GM23338 (cell line): ENCODE measurements around the gene AQP7. TPM values are rescaled to one million over a fixed set of nuclear protein-coding genes. Genes with fewer than 3 reads are reported as not detected.

Source experiments
- ATAC-seq: fragments of 200-7000 bp; cut with Tn5 transposase; 3 replicates; pipeline ENCODE4 v1.9.1; 2020
- DNase-seq: peaks from one replicate; pipeline ENCODE4 v3.0.0-alpha.2; 2015; ENCODE audit warnings: low spot score
- H2AFZ ChIP-seq: fragments of 200-600 bp; sonication (generic); 2 replicates; pipeline ENCODE4 v1.8.0; 2016; ENCODE audit warnings: antibody characterized with exemption, mild to moderate bottlenecking, moderate library complexity
- H3F3A ChIP-seq: fragments of 200-600 bp; sonication (generic); replicated peaks from 2 replicates; pipeline ENCODE4 v1.8.0; 2017; ENCODE audit warnings: antibody characterized with exemption, mixed run types, low read depth
- H3K27ac ChIP-seq: fragments of 200-600 bp; sonication (generic); 2 replicates; pipeline ENCODE4 v1.6.1; 2016; ENCODE audit warnings: low read depth
- H3K27me3 ChIP-seq: fragments of 200-600 bp; sonication (generic); 2 replicates; pipeline ENCODE4 v1.8.0; 2016; ENCODE audit warnings: mild to moderate bottlenecking, mixed run types, moderate library complexity; ENCODE audit not compliant: insufficient read depth
- H3K36me3 ChIP-seq: fragments of 200-600 bp; sonication (generic); 2 replicates; pipeline ENCODE4 v1.8.0; 2016; ENCODE audit warnings: mild to moderate bottlenecking; ENCODE audit not compliant: insufficient read depth
- H3K4me1 ChIP-seq: fragments of 200-600 bp; sonication (generic); 2 replicates; pipeline ENCODE4 v1.8.0; 2016; ENCODE audit warnings: mild to moderate bottlenecking, moderate library complexity; ENCODE audit not compliant: insufficient read depth
- H3K4me2 ChIP-seq: fragments of 200-600 bp; sonication (generic); 2 replicates; pipeline ENCODE4 v1.7.1; 2017; ENCODE audit warnings: mixed run types
- H3K4me3 ChIP-seq: fragments of 200-600 bp; sonication (generic); 2 replicates; pipeline ENCODE4 v1.6.1; 2016; ENCODE audit warnings: mixed run types
- H3K79me2 ChIP-seq: fragments of 200-600 bp; sonication (generic); replicated peaks from 2 replicates; pipeline ENCODE4 v1.8.0; 2017; ENCODE audit warnings: mild to moderate bottlenecking; ENCODE audit not compliant: insufficient read depth
- H3K9me2 ChIP-seq: fragments of 200-600 bp; sonication (generic); 2 replicates; pipeline ENCODE4 v1.8.0; 2017; ENCODE audit not compliant: insufficient read depth
- H4K20me1 ChIP-seq: fragments of 200-600 bp; sonication (generic); replicated peaks from 2 replicates; pipeline ENCODE4 v1.8.0; 2017; ENCODE audit warnings: mild to moderate bottlenecking; ENCODE audit not compliant: insufficient read depth
- H3K27ac Mint-ChIP-seq: 2 replicates; pipeline ENCODE4 v1.8.0; 2020; ENCODE audit warnings: inconsistent platforms, mild to moderate bottlenecking, moderate library complexity, mixed read lengths
- H3K27me3 Mint-ChIP-seq: 3 replicates; pipeline ENCODE4 v1.8.0; 2022; ENCODE audit warnings: low read depth, mild to moderate bottlenecking, moderate library complexity, mixed read lengths, inconsistent platforms; ENCODE audit not compliant: insufficient read depth, poor library complexity
- H3K36me3 Mint-ChIP-seq: 3 replicates; pipeline ENCODE4 v1.8.0; 2021; ENCODE audit warnings: low read depth, mild to moderate bottlenecking, inconsistent platforms, moderate library complexity, mixed read lengths
- H3K4me1 Mint-ChIP-seq: 3 replicates; pipeline ENCODE4 v1.8.0; 2020; ENCODE audit warnings: mild to moderate bottlenecking, inconsistent platforms, mixed read lengths
- H3K4me3 Mint-ChIP-seq: 3 replicates; pipeline ENCODE4 v1.8.0; 2021; ENCODE audit warnings: moderate library complexity, mild to moderate bottlenecking, inconsistent platforms, mixed read lengths
- H3K9me3 Mint-ChIP-seq: 3 replicates; pipeline ENCODE4 v1.8.0; 2020; ENCODE audit warnings: moderate library complexity, mild to moderate bottlenecking, inconsistent platforms, mixed read lengths
- CREB1 ChIP-seq: fragments of 250-450 bp; sonication (Bioruptor Pico); IDR thresholded peaks from 2 replicates; pipeline ENCODE4 v1.5.0; 2020; ENCODE audit warnings: low read depth, mild to moderate bottlenecking, moderate library complexity
- EZH2 ChIP-seq: fragments of 200-600 bp; sonication (generic); IDR thresholded peaks from one replicate; pipeline ENCODE4 v1.8.0; 2017; ENCODE audit warnings: antibody characterized with exemption, mild to moderate bottlenecking, low read depth; ENCODE audit not compliant: unreplicated experiment
- EZH2phosphoT487 ChIP-seq: fragments of 200-600 bp; sonication (generic); IDR thresholded peaks from one replicate; pipeline ENCODE4 v1.8.1; 2018; ENCODE audit warnings: antibody characterized with exemption; ENCODE audit not compliant: unreplicated experiment
- JUNB ChIP-seq: IDR thresholded peaks from one replicate; pipeline ENCODE4 v1.6.1; 2016; ENCODE audit warnings: antibody characterized with exemption; ENCODE audit not compliant: unreplicated experiment
- NANOG ChIP-seq: IDR thresholded peaks from 2 replicates; pipeline ENCODE4 v1.6.1; 2016; ENCODE audit warnings: antibody characterized with exemption, borderline replicate concordance
- POLR2AphosphoS5 ChIP-seq: IDR thresholded peaks from 2 replicates; pipeline ENCODE4 v1.6.1; 2016; ENCODE audit warnings: antibody characterized with exemption, low read depth
- STAT1 ChIP-seq: IDR thresholded peaks from one replicate; pipeline ENCODE4 v1.6.1; 2016; ENCODE audit warnings: antibody characterized with exemption; ENCODE audit not compliant: unreplicated experiment
- ZNF114 ChIP-seq: fragments of 250-450 bp; sonication (Bioruptor Pico); IDR thresholded peaks from 2 replicates; pipeline ENCODE4 v1.5.0; 2020; ENCODE audit warnings: mild to moderate bottlenecking, moderate library complexity
- ZNF331 ChIP-seq: fragments of 250-450 bp; sonication (Bioruptor Pico); IDR thresholded peaks from 2 replicates; pipeline ENCODE4 v1.5.0; 2020; ENCODE audit warnings: low read depth, mild to moderate bottlenecking, moderate library complexity
- polyA plus RNA-seq: library from polyadenylated mRNA; unstranded; fragments of >200 nt; fragmentation: Nextera tagmentation; extraction: Ambion mirVana; gene quantifications from 2 replicates; pipeline ENCODE4 v1.2.1, GENCODE V29; 2016
- total RNA-seq: library from RNA; depleted of rRNA; stranded (reverse); fragments of >200 nt; shearing (Covaris generic); gene quantifications from 2 replicates; pipeline ENCODE4 v1.2.3, GENCODE V29; 2014
- TF ChIP-seq, protein P1 (sequence below): fragments of 250-450 bp; sonication (Bioruptor Pico); IDR thresholded peaks from 2 replicates; pipeline ENCODE4 v1.5.0; 2020; ENCODE audit warnings: mild to moderate bottlenecking, moderate library complexity
- TF ChIP-seq, protein P2 (sequence below): IDR thresholded peaks from one replicate; pipeline ENCODE4 v1.6.1; 2018; ENCODE audit warnings: antibody characterized with exemption; ENCODE audit not compliant: unreplicated experiment
- TF ChIP-seq, protein P3 (sequence below), 2 experiments: fragments of 200-600 bp in 1 of 2; sonication (generic) in 1 of 2; conservative IDR thresholded peaks; 2 replicates each; pipeline versions ENCODE4 v1.5.1 to v1.6.1; 2016 to 2017; ENCODE audit warnings: antibody characterized with exemption in 2 of 2, low read depth in 2 of 2, mild to moderate bottlenecking in 2 of 2, moderate library complexity in 1 of 2
- TF ChIP-seq, protein P4 (sequence below): IDR thresholded peaks from 2 replicates; pipeline ENCODE4 v1.6.1; 2016; ENCODE audit warnings: antibody characterized with exemption

Gene AQP7
- total and polyA plus RNA-seq, 2 experiments from 2014 or later = not detected

DNA sequence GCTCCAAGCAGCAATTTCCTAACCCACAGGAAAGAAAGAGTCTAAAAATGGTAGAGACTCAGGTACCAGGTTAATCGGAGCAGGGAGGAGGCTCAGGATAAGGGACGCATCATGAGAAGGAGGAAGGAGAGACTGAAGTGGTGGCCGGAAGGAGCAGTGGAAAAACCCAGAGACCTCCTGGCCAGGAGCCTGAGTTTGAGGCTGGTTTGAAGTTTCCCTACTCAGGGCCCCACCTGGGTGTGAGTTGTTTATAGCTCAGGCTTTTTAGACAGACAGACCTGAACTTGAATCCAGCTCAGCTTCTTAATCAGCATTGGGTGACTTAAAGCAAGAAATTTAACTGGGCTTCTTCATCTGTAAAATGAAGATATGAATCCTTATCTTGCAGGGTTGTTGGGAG lies 11.9 kb upstream of the AQP7 start:
- TF ChIP-seq ZNF331 = no peak
- no peak for TF ChIP-seq JUNB
- TF ChIP-seq ZNF114 (CRISPR knock-in tag) = no peak
- no peak for TF ChIP-seq EZH2phosphoT487
- TF ChIP-seq POLR2AphosphoS5 = no peak
- TF ChIP-seq EZH2 = no peak
- TF ChIP-seq STAT1 = no peak
- TF ChIP-seq, protein P1, sequence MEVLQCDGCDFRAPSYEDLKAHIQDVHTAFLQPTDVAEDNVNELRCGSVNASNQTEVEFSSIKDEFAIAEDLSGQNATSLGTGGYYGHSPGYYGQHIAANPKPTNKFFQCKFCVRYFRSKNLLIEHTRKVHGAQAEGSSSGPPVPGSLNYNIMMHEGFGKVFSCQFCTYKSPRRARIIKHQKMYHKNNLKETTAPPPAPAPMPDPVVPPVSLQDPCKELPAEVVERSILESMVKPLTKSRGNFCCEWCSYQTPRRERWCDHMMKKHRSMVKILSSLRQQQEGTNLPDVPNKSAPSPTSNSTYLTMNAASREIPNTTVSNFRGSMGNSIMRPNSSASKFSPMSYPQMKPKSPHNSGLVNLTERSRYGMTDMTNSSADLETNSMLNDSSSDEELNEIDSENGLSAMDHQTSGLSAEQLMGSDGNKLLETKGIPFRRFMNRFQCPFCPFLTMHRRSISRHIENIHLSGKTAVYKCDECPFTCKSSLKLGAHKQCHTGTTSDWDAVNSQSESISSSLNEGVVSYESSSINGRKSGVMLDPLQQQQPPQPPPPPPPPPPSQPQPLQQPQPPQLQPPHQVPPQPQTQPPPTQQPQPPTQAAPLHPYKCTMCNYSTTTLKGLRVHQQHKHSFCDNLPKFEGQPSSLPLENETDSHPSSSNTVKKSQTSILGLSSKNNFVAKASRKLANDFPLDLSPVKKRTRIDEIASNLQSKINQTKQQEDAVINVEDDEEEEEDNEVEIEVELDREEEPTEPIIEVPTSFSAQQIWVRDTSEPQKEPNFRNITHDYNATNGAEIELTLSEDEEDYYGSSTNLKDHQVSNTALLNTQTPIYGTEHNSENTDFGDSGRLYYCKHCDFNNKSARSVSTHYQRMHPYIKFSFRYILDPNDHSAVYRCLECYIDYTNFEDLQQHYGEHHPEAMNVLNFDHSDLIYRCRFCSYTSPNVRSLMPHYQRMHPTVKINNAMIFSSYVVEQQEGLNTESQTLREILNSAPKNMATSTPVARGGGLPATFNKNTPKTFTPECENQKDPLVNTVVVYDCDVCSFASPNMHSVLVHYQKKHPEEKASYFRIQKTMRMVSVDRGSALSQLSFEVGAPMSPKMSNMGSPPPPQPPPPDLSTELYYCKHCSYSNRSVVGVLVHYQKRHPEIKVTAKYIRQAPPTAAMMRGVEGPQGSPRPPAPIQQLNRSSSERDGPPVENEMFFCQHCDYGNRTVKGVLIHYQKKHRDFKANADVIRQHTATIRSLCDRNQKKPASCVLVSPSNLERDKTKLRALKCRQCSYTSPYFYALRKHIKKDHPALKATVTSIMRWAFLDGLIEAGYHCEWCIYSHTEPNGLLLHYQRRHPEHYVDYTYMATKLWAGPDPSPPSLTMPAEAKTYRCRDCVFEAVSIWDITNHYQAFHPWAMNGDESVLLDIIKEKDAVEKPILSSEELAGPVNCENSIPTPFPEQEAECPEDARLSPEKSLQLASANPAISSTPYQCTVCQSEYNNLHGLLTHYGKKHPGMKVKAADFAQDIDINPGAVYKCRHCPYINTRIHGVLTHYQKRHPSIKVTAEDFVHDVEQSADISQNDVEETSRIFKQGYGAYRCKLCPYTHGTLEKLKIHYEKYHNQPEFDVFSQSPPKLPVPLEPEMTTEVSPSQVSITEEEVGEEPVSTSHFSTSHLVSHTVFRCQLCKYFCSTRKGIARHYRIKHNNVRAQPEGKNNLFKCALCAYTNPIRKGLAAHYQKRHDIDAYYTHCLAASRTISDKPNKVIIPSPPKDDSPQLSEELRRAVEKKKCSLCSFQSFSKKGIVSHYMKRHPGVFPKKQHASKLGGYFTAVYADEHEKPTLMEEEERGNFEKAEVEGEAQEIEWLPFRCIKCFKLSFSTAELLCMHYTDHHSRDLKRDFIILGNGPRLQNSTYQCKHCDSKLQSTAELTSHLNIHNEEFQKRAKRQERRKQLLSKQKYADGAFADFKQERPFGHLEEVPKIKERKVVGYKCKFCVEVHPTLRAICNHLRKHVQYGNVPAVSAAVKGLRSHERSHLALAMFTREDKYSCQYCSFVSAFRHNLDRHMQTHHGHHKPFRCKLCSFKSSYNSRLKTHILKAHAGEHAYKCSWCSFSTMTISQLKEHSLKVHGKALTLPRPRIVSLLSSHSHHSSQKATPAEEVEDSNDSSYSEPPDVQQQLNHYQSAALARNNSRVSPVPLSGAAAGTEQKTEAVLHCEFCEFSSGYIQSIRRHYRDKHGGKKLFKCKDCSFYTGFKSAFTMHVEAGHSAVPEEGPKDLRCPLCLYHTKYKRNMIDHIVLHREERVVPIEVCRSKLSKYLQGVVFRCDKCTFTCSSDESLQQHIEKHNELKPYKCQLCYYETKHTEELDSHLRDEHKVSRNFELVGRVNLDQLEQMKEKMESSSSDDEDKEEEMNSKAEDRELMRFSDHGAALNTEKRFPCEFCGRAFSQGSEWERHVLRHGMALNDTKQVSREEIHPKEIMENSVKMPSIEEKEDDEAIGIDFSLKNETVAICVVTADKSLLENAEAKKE (CRISPR knock-in tag) = no peak
- TF ChIP-seq, protein P2, sequence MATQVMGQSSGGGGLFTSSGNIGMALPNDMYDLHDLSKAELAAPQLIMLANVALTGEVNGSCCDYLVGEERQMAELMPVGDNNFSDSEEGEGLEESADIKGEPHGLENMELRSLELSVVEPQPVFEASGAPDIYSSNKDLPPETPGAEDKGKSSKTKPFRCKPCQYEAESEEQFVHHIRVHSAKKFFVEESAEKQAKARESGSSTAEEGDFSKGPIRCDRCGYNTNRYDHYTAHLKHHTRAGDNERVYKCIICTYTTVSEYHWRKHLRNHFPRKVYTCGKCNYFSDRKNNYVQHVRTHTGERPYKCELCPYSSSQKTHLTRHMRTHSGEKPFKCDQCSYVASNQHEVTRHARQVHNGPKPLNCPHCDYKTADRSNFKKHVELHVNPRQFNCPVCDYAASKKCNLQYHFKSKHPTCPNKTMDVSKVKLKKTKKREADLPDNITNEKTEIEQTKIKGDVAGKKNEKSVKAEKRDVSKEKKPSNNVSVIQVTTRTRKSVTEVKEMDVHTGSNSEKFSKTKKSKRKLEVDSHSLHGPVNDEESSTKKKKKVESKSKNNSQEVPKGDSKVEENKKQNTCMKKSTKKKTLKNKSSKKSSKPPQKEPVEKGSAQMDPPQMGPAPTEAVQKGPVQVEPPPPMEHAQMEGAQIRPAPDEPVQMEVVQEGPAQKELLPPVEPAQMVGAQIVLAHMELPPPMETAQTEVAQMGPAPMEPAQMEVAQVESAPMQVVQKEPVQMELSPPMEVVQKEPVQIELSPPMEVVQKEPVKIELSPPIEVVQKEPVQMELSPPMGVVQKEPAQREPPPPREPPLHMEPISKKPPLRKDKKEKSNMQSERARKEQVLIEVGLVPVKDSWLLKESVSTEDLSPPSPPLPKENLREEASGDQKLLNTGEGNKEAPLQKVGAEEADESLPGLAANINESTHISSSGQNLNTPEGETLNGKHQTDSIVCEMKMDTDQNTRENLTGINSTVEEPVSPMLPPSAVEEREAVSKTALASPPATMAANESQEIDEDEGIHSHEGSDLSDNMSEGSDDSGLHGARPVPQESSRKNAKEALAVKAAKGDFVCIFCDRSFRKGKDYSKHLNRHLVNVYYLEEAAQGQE = no peak
- TF ChIP-seq, protein P3, sequence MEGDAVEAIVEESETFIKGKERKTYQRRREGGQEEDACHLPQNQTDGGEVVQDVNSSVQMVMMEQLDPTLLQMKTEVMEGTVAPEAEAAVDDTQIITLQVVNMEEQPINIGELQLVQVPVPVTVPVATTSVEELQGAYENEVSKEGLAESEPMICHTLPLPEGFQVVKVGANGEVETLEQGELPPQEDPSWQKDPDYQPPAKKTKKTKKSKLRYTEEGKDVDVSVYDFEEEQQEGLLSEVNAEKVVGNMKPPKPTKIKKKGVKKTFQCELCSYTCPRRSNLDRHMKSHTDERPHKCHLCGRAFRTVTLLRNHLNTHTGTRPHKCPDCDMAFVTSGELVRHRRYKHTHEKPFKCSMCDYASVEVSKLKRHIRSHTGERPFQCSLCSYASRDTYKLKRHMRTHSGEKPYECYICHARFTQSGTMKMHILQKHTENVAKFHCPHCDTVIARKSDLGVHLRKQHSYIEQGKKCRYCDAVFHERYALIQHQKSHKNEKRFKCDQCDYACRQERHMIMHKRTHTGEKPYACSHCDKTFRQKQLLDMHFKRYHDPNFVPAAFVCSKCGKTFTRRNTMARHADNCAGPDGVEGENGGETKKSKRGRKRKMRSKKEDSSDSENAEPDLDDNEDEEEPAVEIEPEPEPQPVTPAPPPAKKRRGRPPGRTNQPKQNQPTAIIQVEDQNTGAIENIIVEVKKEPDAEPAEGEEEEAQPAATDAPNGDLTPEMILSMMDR (conservative IDR thresholded peaks at IDR 0.05; ENCODE audit: low read depth in 2 of 2) = no peak
- TF ChIP-seq CREB1 (CRISPR knock-in tag) = no peak
- TF ChIP-seq, protein P4, sequence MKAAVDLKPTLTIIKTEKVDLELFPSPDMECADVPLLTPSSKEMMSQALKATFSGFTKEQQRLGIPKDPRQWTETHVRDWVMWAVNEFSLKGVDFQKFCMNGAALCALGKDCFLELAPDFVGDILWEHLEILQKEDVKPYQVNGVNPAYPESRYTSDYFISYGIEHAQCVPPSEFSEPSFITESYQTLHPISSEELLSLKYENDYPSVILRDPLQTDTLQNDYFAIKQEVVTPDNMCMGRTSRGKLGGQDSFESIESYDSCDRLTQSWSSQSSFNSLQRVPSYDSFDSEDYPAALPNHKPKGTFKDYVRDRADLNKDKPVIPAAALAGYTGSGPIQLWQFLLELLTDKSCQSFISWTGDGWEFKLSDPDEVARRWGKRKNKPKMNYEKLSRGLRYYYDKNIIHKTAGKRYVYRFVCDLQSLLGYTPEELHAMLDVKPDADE = no peak
- no peak for TF ChIP-seq NANOG
- H3K27me3 ChIP-seq = no peaks in the 10 kb centered on the region

More for the DNA sequence above, 11.9 kb upstream of the AQP7 start:
- Mint-ChIP-seq H3K27ac (no peak overlapping the region), H3K36me3 (no peaks in the 10 kb centered on the region), H3K9me3 (no peaks in the 10 kb centered on the region; the same call in 2 of the 3 replicates), H3K4me3 (no peak overlapping the region), H3K4me1 (peaks cover 6% of the 10 kb centered on the region), H3K27me3 (peaks cover 9% of the 10 kb centered on the region)
- Histone ChIP-seq H3K4me2 (no peak overlapping the region), H3K79me2 (no peaks in the 10 kb centered on the region), H4K20me1 (no peaks in the 10 kb centered on the region), H3K36me3 (no peaks in the 10 kb centered on the region), H3K9me2 (no peaks in the 10 kb centered on the region), H3K4me3 (no peak overlapping the region), H3F3A (no peaks in the 10 kb centered on the region), H3K4me1 (no peaks in the 10 kb centered on the region), H3K27ac (no peak overlapping the region), H2AFZ (no peak overlapping the region; the same call in 1 of the 2 replicates)
- ATAC-seq = no peak
- DNase-seq = no peak
